HEK293T (cell line): ENCODE results near the gene COLEC11.

Experiments used
- CTCF ChIA-PET: fragments of 350-600 bp; formaldehyde crosslinking; extraction: SDS; loops from one replicate; lab custom pipeline; 2021; ENCODE audit warnings: antibody characterized with exemption, inconsistent platforms; lab: Yijun Ruan, JAX
- POLR2A ChIA-PET: fragments of 350-600 bp; formaldehyde crosslinking; extraction: SDS; loops from one replicate; lab custom pipeline; 2020; ENCODE audit warnings: antibody characterized with exemption, inconsistent platforms; lab: Yijun Ruan, JAX
- DNase-seq: peaks from one replicate; pipeline ENCODE4 v3.0.0; 2012; ENCODE audit warnings: mixed read lengths; ENCODE audit errors: extremely low spot score
- BHLHE40 ChIP-seq: fragments of 450-650 bp; IDR thresholded peaks from 2 replicates; pipeline ENCODE4 v1.6.1; 2016; ENCODE audit warnings: mild to moderate bottlenecking, moderate library complexity, borderline replicate concordance
- CTBP1 ChIP-seq: fragments of 450-650 bp; IDR thresholded peaks from 2 replicates; pipeline ENCODE4 v1.6.1; 2016; ENCODE audit warnings: borderline replicate concordance
- ELF4 ChIP-seq: fragments of 450-650 bp; IDR thresholded peaks from 2 replicates; pipeline ENCODE4 v1.6.1; 2017; ENCODE audit warnings: antibody characterized with exemption
- FOXA1 ChIP-seq: fragments of 450-650 bp; IDR thresholded peaks from 2 replicates; pipeline ENCODE4 v1.6.1; 2016; ENCODE audit warnings: mild to moderate bottlenecking
- FOXK2 ChIP-seq: fragments of 450-650 bp; IDR thresholded peaks from 2 replicates; pipeline ENCODE4 v1.6.1; 2016; ENCODE audit warnings: mild to moderate bottlenecking
- HDGF ChIP-seq: fragments of 450-650 bp; IDR thresholded peaks from 2 replicates; pipeline ENCODE4 v1.6.1; 2017; ENCODE audit warnings: antibody characterized with exemption, borderline replicate concordance
- L3MBTL2 ChIP-seq: fragments of 450-650 bp; conservative IDR thresholded peaks from 2 replicates; pipeline ENCODE4 v1.6.1; 2016; ENCODE audit warnings: mild to moderate bottlenecking
- LEF1 ChIP-seq: fragments of 450-650 bp; IDR thresholded peaks from 2 replicates; pipeline ENCODE4 v1.6.1; 2017; ENCODE audit warnings: mild to moderate bottlenecking, borderline replicate concordance
- NFRKB ChIP-seq: fragments of 450-650 bp; IDR thresholded peaks from 2 replicates; pipeline ENCODE4 v1.6.1; 2016; ENCODE audit warnings: mild to moderate bottlenecking, moderate library complexity
- PKNOX1 ChIP-seq: fragments of 450-650 bp; IDR thresholded peaks from 2 replicates; pipeline ENCODE4 v1.6.1; 2016
- SP1 ChIP-seq: fragments of 450-650 bp; IDR thresholded peaks from 2 replicates; pipeline ENCODE4 v1.6.1; 2017
- SUZ12 ChIP-seq: fragments of 450-650 bp; IDR thresholded peaks from 2 replicates; pipeline ENCODE4 v1.6.1; 2016; ENCODE audit warnings: mild to moderate bottlenecking
- TARDBP ChIP-seq: fragments of 450-650 bp; IDR thresholded peaks from 2 replicates; pipeline ENCODE4 v1.6.1; 2016
- ZNF384 ChIP-seq: fragments of 450-650 bp; IDR thresholded peaks from 2 replicates; pipeline ENCODE4 v1.6.1; 2016

The COLEC11 gene

DNA sequence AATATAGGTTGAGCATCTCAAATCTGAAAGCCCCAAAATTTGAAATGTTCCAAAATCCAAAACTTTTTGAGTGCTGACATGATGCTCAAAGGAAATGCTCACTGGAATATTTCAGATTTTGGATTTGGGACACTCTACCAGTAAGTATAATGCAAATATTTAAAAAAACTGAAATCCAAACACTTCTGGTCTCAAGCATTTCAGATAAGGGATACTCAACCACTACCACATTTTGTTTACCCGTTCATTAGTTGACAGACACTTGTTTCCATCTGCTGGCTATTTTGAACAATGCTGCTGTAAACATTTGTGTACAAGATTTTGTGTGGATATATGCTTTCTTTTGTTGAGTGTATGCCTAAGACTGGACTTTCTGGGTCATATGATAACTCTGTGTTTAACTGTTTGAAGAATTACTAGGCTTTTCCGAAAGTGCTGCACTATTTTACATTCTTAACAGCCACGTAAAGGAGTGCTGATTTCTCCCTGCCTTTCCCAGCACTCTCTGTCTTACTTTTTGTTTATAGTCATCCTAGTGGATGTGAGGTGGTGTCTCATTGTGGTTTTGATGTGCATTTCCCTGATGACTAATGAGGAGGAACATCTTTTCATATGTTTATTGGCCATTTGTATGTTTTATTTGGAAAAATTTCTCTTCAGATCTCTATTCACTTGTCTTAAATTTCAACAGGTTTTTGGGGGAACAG lies 89.0 kb downstream of the COLEC11 start:
- CTCF ChIA-PET: no interaction called here
- POLR2A ChIA-PET: no interaction called here
- TF ChIP-seq CTBP1 (no peak), FOXK2 (no peak), BHLHE40 (no peak), SUZ12 (no peak), NFRKB (no peak), ZNF384 (no peak), HDGF (no peak), ELF4 (no peak), SP1 (no peak), PKNOX1 (no peak), LEF1 (no peak)
- DNase-seq: no peak

GRCh38 chr2:3689998-3690748 lies 95.3 kb downstream of the COLEC11 start:
- ChIA-PET POLR2A (no interaction called here), CTCF (no interaction called here)
- no peak for DNase-seq
- no peak for TF ChIP-seq PKNOX1
- TF ChIP-seq NFRKB: no peak
- no peak for TF ChIP-seq L3MBTL2
- no peak for TF ChIP-seq HDGF
- no peak for TF ChIP-seq FOXA1
- TF ChIP-seq TARDBP: no peak

DNA sequence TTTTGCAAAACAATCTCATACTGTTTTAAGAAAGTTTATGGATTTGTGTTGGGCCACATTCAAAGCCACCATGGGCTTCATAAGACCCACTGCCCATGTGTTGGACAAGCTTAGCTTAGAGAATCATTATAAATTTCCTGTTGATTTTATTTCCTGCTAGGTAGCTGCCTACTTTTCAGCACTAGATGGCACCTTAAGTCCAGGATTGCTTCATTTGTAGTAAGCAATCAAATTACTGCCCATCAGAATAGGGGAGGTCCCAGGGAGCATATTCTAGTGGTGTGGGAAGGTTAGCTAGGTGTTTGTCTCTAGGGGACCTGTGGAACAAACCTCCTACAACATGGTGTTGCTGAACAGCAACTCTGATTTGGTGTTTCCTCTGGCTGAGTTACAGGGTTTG lies 97.5 kb downstream of the COLEC11 start:
- TF ChIP-seq ELF4: no peak
- TF ChIP-seq SP1: no peak
- TF ChIP-seq LEF1: no peak
- no peak for TF ChIP-seq FOXK2
- TF ChIP-seq PKNOX1: no peak
- TF ChIP-seq BHLHE40: no peak
- no peak for TF ChIP-seq SUZ12
- ChIA-PET POLR2A (no interaction called here), CTCF (interaction anchor here (0.7 to 1.5 kb wide), 3 partner anchors 36 to 267 kb away, joined by 3 read pairs; no protein-coding TSS in a partner anchor)
- peak; percentile 38 for DNase-seq
